Iris pigment epithelial cell (primary cell): ENCODE data around the gene STARD10.

ENCODE experiments used
- DNase-seq: peaks from one replicate; pipeline ENCODE4 v3.0.0-alpha.2; 2011; ENCODE audit warnings: low read depth

STARD10 gene

GRCh38 chr11:72780296-72781062, 13.4 kb downstream of the STARD10 start:
- DNase-seq, result no peak

GRCh38 chr11:72779495-72780128, 14.2 kb downstream of the STARD10 start:
- no peak for DNase-seq

GRCh38 chr11:72778535-72779494, 15.0 kb downstream of the STARD10 start:
- no peak for DNase-seq

GRCh38 chr11:72777755-72778278, 16.0 kb downstream of the STARD10 start:
- DNase-seq, result no peak

GRCh38 chr11:72776844-72777754, 16.7 kb downstream of the STARD10 start:
- DNase-seq, result no peak

GRCh38 chr11:72776117-72776843, 17.6 kb downstream of the STARD10 start:
- no peak for DNase-seq

- DNase-seq, result no peak
Measured at GRCh38 chr11:72775288-72776110, 18.3 kb downstream of the STARD10 start.

GRCh38 chr11:72774499-72774898, 19.3 kb downstream of the STARD10 start:
- no peak for DNase-seq

- DNase-seq, result peak; percentile 49
Measured at GRCh38 chr11:72773696-72774095, 20.2 kb downstream of the STARD10 start.

GRCh38 chr11:72773291-72773690, 20.6 kb downstream of the STARD10 start:
- DNase-seq, result peak; percentile 95

- no peak for DNase-seq
Measured at GRCh38 chr11:72772059-72772458, 21.8 kb downstream of the STARD10 start.

- DNase-seq, result peak; percentile 77
Measured at GRCh38 chr11:72771507-72771906, 22.3 kb downstream of the STARD10 start.

- DNase-seq, result no peak
Measured at GRCh38 chr11:72770799-72771198, 23.0 kb downstream of the STARD10 start.

GRCh38 chr11:72769680-72770079, 24.2 kb downstream of the STARD10 start:
- peak; percentile 50 for DNase-seq

- no peak for DNase-seq
Measured at GRCh38 chr11:72768581-72768980, 25.3 kb downstream of the STARD10 start.

GRCh38 chr11:72767203-72768062, 26.4 kb downstream of the STARD10 start:
- no peak for DNase-seq

GRCh38 chr11:72766152-72766902, 27.5 kb downstream of the STARD10 start:
- DNase-seq, result no peak

- no peak for DNase-seq
Measured at GRCh38 chr11:72764503-72764902, 29.3 kb downstream of the STARD10 start.
